HepG2 (cell line): ENCODE results near the gene BCL2A1.

Source experiments
- EP300 ChIP-seq, 3 experiments: sonication (generic) in 1 of 3; formaldehyde crosslinking in 1 of 3; IDR thresholded peaks; 2 replicates each; pipeline versions ENCODE4 v1.5.1 to v1.6.1; 2011 to 2020; ENCODE audit warnings: low read depth in 2 of 3, low read length in 2 of 3, borderline replicate concordance in 1 of 3, improper control_type of control experiment in 1 of 3, mild to moderate bottlenecking in 1 of 3, missing genetic modification reagents in 1 of 3, moderate library complexity in 1 of 3
- IRX3 ChIP-seq: sonication (generic); formaldehyde crosslinking; IDR thresholded peaks from 2 replicates; pipeline ENCODE4 v1.8.1; 2023; ENCODE audit warnings: mild to moderate bottlenecking, low read depth, missing genetic modification reagents, borderline replicate concordance
- KDM1A ChIP-seq: IDR thresholded peaks from 2 replicates; pipeline ENCODE4 v1.6.1; 2016; ENCODE audit warnings: missing compliant biosample characterization
- KLF16 ChIP-seq, 2 experiments: sonication (generic) in 1 of 2; formaldehyde crosslinking in 1 of 2; IDR thresholded peaks; 2 replicates each; pipeline versions ENCODE4 v1.6.1 to v1.8.0; 2016 to 2023; ENCODE audit warnings: missing genetic modification reagents in 2 of 2, missing compliant biosample characterization in 1 of 2
- MTA1 ChIP-seq: sonication (generic); formaldehyde crosslinking; IDR thresholded peaks from 2 replicates; pipeline ENCODE4 v1.4.0; 2020; ENCODE audit warnings: missing genetic modification reagents, mild to moderate bottlenecking, borderline replicate concordance
- NAIF1 ChIP-seq: sonication (generic); formaldehyde crosslinking; IDR thresholded peaks from 2 replicates; pipeline ENCODE4 v1.5.0; 2020; ENCODE audit warnings: mild to moderate bottlenecking, missing genetic modification reagents, borderline replicate concordance
- NFYB ChIP-seq: sonication (generic); formaldehyde crosslinking; IDR thresholded peaks from 2 replicates; pipeline ENCODE4 v1.4.0; 2020; ENCODE audit warnings: missing genetic modification reagents
- NR2C2 ChIP-seq: sonication (generic); formaldehyde crosslinking; IDR thresholded peaks from 2 replicates; pipeline ENCODE4 v1.4.0; 2020; ENCODE audit warnings: missing genetic modification reagents, mild to moderate bottlenecking, moderate library complexity, borderline replicate concordance
- TMF1 ChIP-seq: sonication (generic); formaldehyde crosslinking; IDR thresholded peaks from 2 replicates; pipeline ENCODE4 v1.8.1; 2022; ENCODE audit warnings: low read depth, missing genetic modification reagents
- TP53 ChIP-seq: sonication (generic); formaldehyde crosslinking; conservative IDR thresholded peaks from 2 replicates; pipeline ENCODE4 v1.4.0; 2020; ENCODE audit warnings: missing genetic modification reagents
- ZBTB25 ChIP-seq: IDR thresholded peaks from 2 replicates; pipeline ENCODE4 v1.6.1; 2018; ENCODE audit warnings: missing genetic modification reagents
- ZNF138 ChIP-seq: sonication (generic); formaldehyde crosslinking; IDR thresholded peaks from 2 replicates; pipeline ENCODE4 v1.5.0; 2020; ENCODE audit warnings: mild to moderate bottlenecking, low read depth, missing genetic modification reagents
- ZNF263 ChIP-seq: sonication (generic); formaldehyde crosslinking; IDR thresholded peaks from 2 replicates; pipeline ENCODE4 v1.4.0; 2020; ENCODE audit warnings: missing genetic modification reagents
- ZNF333 ChIP-seq: sonication (generic); formaldehyde crosslinking; IDR thresholded peaks from 2 replicates; pipeline ENCODE4 v1.4.0; 2020; ENCODE audit warnings: mild to moderate bottlenecking, missing genetic modification reagents, borderline replicate concordance

- no peak for TF ChIP-seq NAIF1 (CRISPR knock-in tag)
- TF ChIP-seq TMF1 (CRISPR knock-in tag) = no peak
- no peak for TF ChIP-seq ZBTB25 (CRISPR knock-in tag)
- TF ChIP-seq NR2C2 (CRISPR knock-in tag) = no peak
- TF ChIP-seq IRX3 (CRISPR knock-in tag) = no peak
- no peak for TF ChIP-seq ZNF333
- TF ChIP-seq MTA1 = no peak
- no peak for TF ChIP-seq EP300 (IDR thresholded peaks at IDR 0.05; ENCODE audit: low read depth in 2 of 2, low read length in 2 of 2)
- TF ChIP-seq EP300 (CRISPR knock-in tag; IDR thresholded peaks at IDR 0.05; ENCODE audit: borderline replicate concordance) = no peak
- no peak for TF ChIP-seq NFYB (CRISPR knock-in tag)
- no peak for TF ChIP-seq TP53 (CRISPR knock-in tag)
- TF ChIP-seq KLF16 (CRISPR knock-in tag; IDR thresholded peaks at IDR 0.05) = no peak
- TF ChIP-seq KDM1A (CRISPR knock-in tag) = no peak
- TF ChIP-seq ZNF138 (CRISPR knock-in tag) = no peak
- no peak for TF ChIP-seq ZNF263 (CRISPR knock-in tag)
Measured at GRCh38 chr15:79947009-79947408, 24.0 kb downstream of the BCL2A1 start.
